ENCODE measurements around the gene TRMT44.

The TRMT44 gene

DNA sequence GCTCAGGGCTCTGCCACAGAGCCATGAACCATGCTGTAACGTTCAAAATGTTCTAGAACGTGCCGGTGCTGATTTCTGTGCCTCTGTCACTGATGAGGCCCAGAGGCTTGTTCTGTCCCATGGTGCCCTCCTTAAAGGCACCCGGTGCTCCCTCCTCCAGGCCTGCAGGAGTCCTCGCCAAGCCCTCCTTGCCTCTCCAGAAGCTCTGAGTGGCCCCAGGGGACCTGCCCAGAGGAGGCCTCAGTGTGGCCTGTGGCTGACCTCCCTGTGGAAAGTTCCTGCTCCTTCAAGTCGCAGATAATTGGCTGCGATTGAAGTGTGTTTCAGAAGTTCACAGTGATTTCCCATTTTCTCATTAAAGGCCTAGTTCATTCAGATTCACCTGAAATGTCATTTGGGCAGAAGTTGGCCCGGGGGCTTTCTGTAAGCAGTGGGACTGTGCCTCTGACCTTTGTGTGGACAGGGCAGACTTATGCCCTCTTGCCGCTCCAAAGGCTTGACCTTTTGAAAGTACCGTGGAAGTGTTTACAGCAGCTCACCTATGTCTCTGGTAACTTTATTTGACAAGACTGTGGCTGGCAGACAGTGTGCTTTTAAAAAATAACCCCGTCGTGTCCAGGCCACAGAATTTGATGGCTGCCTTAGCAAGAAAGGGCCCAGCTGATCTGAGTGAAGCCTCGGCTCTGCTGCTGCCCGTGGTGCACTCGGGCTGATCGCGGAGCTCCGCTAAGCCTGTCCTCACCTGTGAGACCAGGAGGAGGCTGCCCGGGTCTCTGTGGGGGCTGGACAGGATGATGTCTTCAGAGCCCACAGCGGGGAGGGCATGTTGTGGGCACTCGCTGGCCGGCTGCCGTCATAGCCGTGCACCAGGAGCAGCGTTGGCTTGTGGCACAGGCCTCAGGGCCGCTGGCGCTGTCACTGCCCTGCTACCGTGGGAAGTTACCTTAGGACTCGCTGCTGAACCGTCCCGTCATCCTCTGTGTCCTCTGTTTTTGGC, 25.3 kb downstream of the TRMT44 start:
- TF ChIP-seq, protein P1, sequence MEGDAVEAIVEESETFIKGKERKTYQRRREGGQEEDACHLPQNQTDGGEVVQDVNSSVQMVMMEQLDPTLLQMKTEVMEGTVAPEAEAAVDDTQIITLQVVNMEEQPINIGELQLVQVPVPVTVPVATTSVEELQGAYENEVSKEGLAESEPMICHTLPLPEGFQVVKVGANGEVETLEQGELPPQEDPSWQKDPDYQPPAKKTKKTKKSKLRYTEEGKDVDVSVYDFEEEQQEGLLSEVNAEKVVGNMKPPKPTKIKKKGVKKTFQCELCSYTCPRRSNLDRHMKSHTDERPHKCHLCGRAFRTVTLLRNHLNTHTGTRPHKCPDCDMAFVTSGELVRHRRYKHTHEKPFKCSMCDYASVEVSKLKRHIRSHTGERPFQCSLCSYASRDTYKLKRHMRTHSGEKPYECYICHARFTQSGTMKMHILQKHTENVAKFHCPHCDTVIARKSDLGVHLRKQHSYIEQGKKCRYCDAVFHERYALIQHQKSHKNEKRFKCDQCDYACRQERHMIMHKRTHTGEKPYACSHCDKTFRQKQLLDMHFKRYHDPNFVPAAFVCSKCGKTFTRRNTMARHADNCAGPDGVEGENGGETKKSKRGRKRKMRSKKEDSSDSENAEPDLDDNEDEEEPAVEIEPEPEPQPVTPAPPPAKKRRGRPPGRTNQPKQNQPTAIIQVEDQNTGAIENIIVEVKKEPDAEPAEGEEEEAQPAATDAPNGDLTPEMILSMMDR (conservative IDR thresholded peaks at IDR 0.05; ENCODE audit: low read depth, low read length) = no peak
- H3K4me3 ChIP-seq (ENCODE audit: low read depth, low read length) = no peak overlapping the region
- DNase-seq (ENCODE audit: low read depth) = no peak

DNA sequence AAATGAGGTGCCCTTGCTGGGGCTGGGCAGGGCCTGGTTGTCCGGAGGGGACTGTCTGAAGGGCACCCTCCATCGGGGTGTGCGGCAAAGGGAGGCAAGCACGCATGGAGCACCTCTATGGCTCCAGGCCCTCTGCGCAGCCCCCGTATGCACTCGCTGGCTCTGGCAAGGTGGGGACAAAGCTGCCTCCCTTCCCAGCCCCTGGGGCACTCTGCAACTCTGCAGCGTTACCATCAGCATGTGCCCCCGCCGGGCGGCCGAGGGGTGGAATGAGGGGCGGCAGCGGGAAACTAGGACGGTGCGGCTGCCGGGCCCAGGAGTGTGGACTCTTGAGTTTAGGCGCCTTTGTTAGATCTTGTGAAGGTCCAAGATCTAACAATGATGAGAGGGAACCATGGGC, 26.4 kb downstream of the TRMT44 start:
- no peak overlapping the region for H3K4me3 ChIP-seq (ENCODE audit: low read depth, low read length)
- TF ChIP-seq, protein P1 (conservative IDR thresholded peaks at IDR 0.05; ENCODE audit: low read depth, low read length) = no peak
- DNase-seq (ENCODE audit: low read depth) = no peak

DNA sequence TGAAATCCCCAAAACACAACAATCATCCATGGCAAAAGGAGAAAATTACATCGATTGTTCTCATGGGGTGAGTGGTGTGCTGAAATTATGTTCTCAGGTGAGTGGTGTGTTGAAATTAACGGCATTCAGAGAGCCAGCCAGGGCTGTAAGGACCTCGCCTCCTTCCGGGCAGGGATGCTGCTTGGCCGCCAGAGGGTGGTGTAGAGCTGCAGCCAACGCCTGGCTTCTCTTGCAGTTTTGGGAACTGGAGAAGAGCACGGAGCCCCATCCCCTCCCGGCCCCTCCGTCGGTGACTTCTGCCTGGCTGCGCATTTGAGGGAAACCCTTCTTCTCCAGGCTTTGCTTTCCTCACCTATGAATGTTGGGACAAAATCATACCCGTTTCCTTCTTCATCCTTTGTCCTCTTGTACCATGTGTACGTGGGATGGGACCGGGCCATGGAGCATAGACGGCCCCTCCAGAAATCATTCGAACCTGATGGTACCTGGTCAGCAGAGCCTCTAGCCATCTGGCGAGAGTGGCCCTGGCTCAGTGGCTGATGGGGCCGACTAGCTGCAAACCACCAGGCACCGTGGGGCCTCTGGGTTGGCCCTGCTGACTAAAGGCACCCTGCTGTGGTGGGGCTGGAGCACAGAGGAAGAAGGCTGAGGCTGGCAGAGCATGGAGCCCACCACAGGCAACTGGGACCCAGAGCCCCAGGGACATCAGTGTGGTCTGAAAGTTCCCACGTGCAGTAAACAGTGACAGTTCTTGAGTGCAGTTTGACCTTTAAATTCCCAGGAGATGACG, 28.4 kb downstream of the TRMT44 start:
- TF ChIP-seq, protein P1 (conservative IDR thresholded peaks at IDR 0.05; ENCODE audit: low read depth, low read length) = peak; percentile 100
- peak; percentile 83 for DNase-seq (ENCODE audit: low read depth)
- no peak overlapping the region for H3K4me3 ChIP-seq (ENCODE audit: low read depth, low read length)

DNA sequence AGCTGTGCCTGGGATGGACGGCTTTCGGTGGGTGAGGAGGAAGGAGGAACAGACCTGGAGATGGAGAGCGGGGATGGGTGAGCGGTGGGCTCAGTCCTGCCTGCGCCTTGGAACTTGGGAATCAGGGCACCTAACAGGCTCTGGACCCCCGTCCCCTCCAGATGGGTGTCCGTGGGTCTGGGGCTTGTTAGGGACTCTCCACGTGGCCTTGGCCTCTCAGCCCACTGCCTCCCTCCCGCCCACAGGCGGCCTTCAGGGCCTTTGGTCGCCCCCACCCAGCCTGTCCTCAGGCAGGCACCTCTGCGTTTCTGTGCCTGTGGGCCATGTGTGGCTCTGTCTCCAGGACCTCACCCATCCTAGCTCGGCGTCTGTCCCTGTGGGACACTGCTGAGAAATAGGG, 29.0 kb downstream of the TRMT44 start:
- TF ChIP-seq, protein P1 (conservative IDR thresholded peaks at IDR 0.05; ENCODE audit: low read depth, low read length) = no peak
- DNase-seq (ENCODE audit: low read depth) = no peak
- no peak overlapping the region for H3K4me3 ChIP-seq (ENCODE audit: low read depth, low read length)

DNA sequence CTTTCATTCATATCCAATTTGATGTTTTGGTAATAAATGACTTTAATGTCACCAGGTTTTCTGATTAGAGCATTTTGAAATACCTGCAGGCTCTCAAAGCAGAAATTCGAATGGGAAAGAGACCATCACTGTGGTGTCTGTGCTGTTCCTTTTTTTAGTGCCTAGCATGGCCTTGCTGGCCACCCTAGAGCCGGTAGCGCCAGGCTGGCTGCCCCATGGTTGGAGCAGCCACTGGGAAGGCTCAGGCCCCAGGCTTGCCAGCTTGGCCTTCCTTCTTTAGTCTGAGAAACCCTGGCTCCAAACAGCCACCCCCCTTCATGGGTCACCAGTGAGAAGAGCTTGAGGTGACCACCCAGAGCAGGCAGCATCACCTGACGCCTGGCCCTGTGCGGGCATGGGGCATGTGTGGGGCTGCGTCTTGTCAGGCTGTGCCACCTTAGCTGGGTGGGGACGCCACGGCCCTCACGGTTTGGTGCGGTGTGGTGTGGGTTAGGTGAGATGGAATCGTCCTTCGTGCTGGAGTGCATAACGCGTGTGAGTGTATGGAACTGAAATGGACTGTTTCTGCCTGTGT, 30.0 kb downstream of the TRMT44 start:
- no peak for DNase-seq (ENCODE audit: low read depth)
- TF ChIP-seq, protein P1 (conservative IDR thresholded peaks at IDR 0.05; ENCODE audit: low read depth, low read length) = no peak
- no peak overlapping the region for H3K4me3 ChIP-seq (ENCODE audit: low read depth, low read length)

DNA sequence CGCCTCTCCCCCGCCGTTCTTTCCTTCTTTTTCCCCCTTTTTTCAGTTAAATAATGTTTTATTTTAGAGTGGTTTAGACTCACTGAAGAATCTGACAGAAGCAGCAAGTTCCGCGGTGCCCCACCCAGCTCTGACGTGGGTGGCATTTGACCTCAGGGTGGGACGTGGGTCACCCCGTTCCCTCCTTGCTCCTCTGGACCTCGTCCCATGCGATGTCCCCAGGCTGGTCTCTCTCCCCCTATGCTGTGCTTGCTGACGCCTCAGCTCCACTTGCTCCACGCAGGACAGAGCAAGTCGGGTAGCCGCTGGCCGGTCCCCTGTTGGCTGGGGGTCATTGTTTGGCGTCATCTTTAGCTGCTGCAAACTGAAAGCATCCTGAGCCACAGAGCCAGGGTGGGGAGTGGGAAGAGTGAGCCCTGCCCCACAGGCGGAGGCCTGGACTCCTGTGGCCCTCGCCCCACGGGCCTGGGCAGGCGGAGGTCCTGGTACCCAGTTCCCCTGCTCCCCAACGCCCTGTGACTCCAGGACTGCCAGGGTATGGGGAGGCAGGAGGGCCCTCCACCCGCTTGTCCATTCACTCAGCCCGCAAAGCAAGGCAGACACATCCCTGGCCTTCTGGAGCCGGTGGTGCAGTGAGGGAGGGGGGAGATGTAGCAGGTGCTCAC, 30.8 kb downstream of the TRMT44 start:
- no peak for DNase-seq (ENCODE audit: low read depth)

More for the DNA sequence above, 30.8 kb downstream of the TRMT44 start:
- H3K4me3 ChIP-seq (ENCODE audit: low read depth, low read length) = no peak overlapping the region
- TF ChIP-seq, protein P1 (conservative IDR thresholded peaks at IDR 0.05; ENCODE audit: low read depth, low read length) = no peak
